IPS-18c (cell line): ENCODE results near the gene KANSL3.
"Not testable (repeated sequence)": the region's sequence is repeated elsewhere in the genome, so short reads cannot be mapped to it uniquely, and the experiment has no call there.

Experiments
- H3K4me3 ChIP-seq: 2 replicates; pipeline ENCODE4 v1.7.0; 2013; ENCODE audit warnings: low read depth, mild to moderate bottlenecking, low read length, moderate library complexity; ENCODE audit not compliant: insufficient read depth
- H3K9me3 ChIP-seq: one replicate; pipeline ENCODE4 v1.6.1; 2013; ENCODE audit warnings: mild to moderate bottlenecking, low read length, moderate library complexity; ENCODE audit not compliant: control insufficient read depth, insufficient read depth

Gene KANSL3

DNA sequence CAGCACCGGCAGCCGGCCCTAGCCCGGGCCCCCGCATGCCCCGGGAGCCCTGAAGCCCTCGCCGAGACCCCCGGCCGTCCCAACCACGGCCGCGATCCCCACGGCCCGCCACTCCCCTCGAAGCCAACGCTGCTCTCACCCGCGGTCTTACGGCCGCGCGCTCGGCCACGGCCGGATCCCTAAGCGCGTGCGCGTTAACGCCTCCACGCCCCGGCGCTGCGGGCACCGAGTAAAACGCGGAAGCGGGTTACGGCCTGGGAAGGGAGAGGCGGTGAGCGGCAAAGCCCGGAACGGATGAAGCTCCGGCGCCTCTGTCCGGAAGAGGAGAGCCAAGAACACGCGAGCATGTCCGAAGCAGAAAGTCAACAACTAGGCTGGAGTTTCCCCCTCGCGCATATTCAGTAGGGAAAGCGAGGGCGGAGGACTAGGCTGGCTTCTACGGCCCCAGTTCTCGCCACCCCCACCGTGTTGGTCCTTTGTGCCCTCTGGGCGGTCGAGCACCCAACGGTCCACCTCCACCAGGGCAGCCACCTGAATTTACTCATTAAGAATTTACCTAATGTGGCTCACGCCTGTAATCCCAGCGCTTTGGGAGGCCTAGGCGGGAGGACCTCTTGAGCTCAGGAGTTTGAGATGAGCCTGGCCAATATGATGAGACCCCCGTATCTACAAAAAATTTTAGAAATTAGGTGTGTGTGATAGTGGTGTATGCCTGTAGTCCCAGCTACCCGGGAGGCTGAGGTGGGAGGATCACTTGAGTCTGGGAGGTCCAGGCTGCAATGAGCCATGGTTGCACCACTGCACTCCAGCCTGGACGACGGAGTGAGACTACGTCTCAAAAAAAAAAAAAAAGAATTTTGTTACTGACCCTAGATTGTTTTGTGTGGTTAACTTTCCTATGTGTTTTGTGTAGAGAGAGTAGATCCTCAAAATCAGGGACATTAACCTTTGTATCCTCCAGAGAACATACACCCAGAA lies at the start of gene KANSL3:
TSS of gene KANSL3 (minus strand) at position 169 of the 978 bp plus-strand sequence. CDS start 1,177 bp downstream, outside the sequence.
- H3K4me3 ChIP-seq: peak within 1 kb of the TSS; percentile 81
- no peaks in the 10 kb centered on the region for H3K9me3 ChIP-seq

- no peak overlapping the region for H3K4me3 ChIP-seq
- H3K9me3 ChIP-seq: no peaks in the 10 kb centered on the region
Observed at GRCh38 chr2:96687266-96687665, 49.2 kb upstream of the KANSL3 start.

- no peaks in the 10 kb centered on the region for H3K9me3 ChIP-seq
- H3K4me3 ChIP-seq: no peak overlapping the region
Observed at GRCh38 chr2:96685577-96686459, 47.7 kb upstream of the KANSL3 start.

DNA sequence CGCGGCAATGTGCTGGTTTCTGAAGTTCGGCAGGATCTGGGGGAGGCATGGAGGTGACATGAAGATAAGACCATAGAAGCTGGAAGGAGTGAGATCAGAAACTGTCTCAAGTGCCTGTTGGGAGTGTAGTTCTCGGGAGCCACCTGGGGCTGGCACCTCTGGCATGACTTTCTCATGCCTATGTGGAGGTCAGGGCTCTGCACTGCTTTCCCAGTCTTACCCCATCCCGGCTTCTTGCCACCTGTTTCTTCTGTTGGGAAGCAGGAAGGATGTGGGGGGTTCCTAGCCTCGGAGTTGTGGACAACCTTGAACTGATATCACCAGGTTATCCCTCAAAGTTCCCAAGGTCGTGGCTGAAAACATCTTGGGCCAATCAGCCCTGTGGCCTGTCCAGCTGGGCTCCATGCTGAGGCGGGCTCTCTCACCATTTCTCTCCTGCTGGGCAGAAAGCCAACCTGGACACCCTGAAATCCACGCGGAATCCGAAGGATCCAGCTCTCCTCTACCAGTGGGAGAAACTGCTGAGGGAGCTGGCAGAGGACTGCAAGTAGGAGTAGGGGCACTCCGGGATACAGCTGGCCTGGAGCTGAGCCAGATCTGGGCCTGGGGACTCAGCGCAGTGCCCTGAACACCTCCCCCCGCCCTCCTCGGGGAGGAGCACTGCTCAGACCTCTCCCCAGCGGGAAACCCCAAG lies 46.9 kb upstream of the KANSL3 start:
- Histone ChIP-seq H3K4me3 (no peak overlapping the region), H3K9me3 (no peaks in the 10 kb centered on the region)

DNA sequence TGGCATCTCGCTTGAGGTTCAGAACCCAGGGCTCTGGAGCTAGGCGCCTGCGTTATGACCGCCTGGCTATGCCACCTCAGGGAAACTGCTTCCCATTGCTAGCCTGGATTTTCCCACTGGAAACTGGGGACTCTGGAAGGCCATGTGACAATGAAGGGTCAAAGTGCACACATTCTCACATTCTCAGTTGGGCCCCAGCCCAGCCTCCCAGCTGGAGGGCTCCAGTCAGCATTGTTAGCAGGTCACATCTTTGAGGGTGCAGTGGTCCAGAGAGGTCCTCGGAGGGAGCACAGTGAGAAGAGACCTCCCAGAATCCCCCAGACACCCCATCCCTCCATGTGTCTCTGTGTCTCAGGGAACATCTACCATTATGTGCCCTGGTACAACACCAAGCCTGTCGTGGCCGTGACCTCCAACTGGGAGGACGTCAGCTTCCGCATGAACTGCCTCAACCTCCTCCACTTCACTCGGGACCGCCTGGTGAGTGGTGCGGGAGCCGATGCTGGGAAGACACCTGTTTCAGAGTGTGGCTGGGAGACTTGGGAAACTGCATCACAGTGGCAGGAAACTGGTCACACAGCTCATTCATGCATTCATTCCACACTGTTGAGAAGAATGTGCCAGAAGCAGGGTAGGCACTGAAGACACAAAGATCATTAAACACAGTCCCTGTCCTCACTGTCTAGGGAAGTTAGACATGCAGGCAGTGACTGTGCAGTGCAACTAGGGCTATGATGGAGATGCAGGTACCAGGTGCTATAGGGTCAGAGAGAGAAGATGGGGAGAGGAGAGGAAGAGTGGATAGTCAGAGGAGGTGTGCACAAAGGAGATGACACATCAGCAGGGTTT lies 46.1 kb upstream of the KANSL3 start:
- Histone ChIP-seq H3K9me3 (no peaks in the 10 kb centered on the region), H3K4me3 (no peak overlapping the region)

DNA sequence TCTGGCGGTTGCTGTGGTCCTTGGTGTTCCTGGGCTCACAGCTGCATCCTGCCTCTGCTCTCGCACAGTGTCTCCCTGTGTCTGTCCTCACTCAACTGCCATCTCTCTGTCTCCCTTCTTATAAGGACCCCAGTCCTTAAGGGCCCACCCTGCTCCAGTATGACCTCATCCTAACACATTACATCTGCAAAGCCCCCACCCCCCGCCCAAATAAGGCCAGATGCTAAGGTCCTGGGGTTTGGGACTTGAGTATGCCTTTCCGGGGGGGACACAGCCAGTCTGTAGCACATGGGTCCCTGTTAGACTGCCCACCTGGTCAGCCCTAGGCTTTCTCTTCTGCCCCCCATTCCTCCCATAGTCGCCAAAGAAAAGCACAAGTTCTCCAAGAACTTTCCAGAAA lies 45.2 kb upstream of the KANSL3 start:
- H3K9me3 ChIP-seq: no peaks in the 10 kb centered on the region
- H3K4me3 ChIP-seq: no peak overlapping the region

DNA sequence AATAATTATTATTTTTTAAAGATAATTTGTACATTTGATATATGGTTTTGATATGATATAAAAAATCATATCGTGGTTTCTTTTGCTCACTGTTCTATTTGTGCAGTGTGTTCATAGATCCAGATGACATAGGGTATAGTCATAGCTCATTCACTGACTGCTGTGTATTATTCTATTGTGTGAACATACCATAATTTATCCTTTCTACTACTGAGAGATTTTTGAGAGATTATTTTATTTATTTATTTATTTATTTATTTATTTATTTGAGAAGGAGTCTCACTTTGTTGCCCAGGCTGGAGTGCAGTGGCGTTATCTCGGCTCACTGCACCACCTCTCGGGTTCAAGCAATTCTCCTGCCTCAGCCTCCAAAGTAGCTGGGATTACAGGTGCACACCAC lies 43.4 kb upstream of the KANSL3 start:
- Histone ChIP-seq H3K9me3 (no peaks in the 10 kb centered on the region), H3K4me3 (no peak overlapping the region)

- no peaks in the 10 kb centered on the region for H3K9me3 ChIP-seq
- no peak overlapping the region for H3K4me3 ChIP-seq
Observed at GRCh38 chr2:96680561-96681141, 42.5 kb upstream of the KANSL3 start.

DNA sequence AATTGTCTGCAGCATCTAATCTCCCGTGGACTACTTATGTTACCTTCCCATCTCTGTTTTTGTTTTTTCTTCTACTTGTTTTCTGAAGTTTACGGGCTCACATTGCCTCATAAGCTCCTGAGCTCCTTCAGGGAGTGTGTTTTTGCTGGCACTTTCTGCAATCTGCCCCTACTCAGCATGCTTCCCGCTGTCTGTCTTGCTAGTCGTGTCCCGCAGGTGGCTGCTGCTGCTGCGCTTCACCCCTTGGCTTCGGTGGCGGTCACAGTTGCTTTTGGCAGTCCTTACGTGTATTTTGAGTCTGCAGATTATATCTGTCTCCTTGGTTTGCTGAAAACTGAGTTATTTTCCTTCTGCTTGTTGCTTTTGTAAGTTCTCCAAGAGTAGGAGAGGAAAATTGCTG lies 41.7 kb upstream of the KANSL3 start:
- no peak overlapping the region for H3K4me3 ChIP-seq
- H3K9me3 ChIP-seq: no peaks in the 10 kb centered on the region

GRCh38 chr2:96669539-96670215 lies 31.6 kb upstream of the KANSL3 start:
- Histone ChIP-seq H3K9me3 (peaks cover 4% of the 10 kb centered on the region), H3K4me3 (no peak overlapping the region)

DNA sequence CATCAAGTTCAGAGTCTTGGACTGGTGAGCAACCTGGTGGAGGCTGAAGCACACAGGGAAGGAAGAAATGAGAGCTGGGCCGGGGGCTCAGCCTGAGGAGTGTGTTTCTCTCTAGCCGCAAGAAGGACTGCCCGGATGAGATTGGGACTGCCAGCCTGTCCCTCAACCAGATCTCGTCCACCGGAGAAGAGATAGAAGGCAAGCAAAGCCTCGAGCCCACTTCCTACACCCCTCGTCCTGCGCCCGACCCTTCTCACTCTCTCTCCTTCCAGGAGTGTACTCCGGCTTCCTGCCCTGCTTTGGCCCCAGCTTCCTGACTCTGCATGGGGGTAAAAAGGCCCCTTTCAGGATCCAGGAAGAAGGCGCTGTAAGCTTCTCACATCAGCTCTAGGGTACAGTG lies 30.7 kb upstream of the KANSL3 start:
- Histone ChIP-seq H3K4me3 (no peak overlapping the region), H3K9me3 (peaks cover 4% of the 10 kb centered on the region)

DNA sequence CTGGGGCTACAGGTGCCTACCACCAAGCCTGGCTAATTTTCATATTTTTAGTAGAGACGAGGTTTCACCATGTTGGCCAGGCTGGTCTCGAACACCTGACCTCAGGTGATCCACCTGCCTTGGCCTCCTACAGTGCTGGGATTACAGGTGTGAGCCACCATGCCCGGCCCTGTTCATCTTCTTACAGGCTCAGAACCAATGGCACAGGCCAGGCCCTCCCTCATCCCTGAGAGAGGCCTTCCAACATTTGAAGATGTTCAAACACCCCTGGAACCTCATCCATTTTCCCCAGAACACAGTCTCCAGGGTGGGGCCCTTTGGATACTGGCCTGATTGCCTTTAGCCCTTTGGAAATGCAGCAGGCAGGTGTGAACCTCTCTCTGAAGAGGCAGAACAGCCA lies 27.6 kb upstream of the KANSL3 start:
- not testable (repeated sequence) for H3K9me3 ChIP-seq, H3K4me3 ChIP-seq

DNA sequence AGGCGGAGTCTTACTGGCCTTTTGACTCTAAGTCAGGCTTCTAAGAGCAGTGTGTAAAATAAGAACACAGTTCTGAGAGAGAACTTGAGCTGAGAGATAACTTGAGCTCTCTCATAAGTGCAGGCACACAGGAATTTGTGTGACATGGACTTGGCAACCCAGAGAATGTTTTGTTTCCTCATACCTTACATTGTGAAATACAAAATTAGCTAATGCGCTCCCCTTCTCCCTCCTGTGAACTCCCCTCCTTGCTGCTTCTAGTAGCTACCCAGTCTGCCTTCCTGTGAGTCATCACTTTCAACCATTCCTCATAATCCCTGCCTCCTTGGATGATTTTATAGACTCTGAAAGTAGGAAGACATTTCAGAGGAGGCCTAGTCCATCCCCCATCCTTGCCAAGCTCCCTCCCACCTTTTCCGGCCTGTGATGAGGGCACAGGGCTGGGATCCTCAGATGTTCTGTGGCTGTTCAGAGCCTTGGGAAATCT lies 27.0 kb upstream of the KANSL3 start:
- peaks cover 2% of the 10 kb centered on the region for H3K9me3 ChIP-seq
- no peak overlapping the region for H3K4me3 ChIP-seq

- peaks cover 2% of the 10 kb centered on the region for H3K9me3 ChIP-seq
- no peak overlapping the region for H3K4me3 ChIP-seq
Observed at GRCh38 chr2:96664366-96664925, 26.3 kb upstream of the KANSL3 start.

GRCh38 chr2:96663829-96664228 lies 25.7 kb upstream of the KANSL3 start:
- Histone ChIP-seq H3K4me3 (no peak overlapping the region), H3K9me3 (peaks cover 2% of the 10 kb centered on the region)
